ENCODE results near the gene RSAD1.

RSAD1 gene

DNA sequence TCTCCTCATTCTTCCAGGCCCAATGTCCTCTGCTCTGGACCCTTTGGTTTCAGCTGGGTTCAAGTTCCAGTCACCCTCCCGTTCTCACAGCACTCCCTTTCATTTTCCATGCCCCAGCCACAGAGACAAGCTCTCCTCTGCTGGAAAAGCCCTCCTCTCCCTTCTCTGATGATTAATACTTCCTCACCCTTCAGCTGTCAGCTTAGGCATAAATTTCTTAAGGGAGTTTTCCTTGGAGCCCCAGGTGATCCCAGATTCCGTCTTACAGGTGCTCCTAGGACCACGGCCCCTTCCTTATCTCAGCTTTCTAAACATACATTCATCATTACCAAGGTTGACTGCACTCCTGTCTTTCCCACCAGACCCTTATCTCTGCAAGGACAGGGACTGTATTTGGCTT is 20.4 kb upstream of the RSAD1 start:
- no peak for DNase-seq (ENCODE audit: low read depth)

DNA sequence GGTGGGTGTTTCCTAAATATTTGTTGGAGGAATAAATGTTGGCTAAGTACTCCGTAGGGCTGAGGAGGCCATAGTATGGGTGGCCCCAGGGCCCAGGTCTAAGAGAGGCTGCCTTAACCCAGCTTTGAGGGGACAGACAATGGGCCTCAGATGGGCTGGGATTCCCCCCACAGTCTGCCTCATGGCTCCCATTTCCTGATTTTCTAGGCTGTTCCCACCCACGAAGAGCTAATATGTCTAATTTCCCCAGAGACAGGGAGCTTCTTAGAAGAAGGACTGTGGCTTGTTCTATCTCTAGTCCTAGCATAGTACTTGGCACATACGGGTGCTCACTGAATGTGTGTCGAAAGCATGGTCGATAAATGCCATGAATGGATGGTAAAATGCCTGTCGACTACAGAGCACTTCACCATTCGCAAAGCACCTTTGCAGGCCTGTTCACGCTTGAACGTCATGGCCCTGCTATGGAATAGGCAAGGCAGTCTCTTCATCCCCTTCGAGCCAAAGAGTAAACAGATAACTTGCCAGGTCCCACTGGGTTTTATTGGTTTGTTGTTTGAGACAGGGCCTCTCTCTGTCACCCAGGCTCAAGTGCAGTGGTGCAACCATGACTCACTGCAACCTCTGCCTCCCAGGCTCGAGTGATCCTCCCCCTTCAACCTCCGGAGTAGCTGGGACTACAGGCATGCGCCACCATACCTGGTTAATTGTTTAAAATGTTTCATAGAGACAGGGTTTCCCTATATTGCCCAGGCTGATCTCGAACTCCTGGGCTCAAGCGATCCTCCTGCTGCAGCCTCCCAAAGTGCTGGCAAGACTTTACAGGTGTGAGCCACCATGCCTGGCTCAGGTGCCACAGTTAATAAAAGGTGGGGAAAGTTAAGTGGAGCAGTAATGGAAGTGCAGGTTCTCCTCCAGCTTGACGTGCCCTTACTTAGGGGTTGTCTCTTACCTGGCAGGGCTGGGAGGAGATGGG is 19.7 kb upstream of the RSAD1 start:
- DNase-seq (ENCODE audit: low read depth) = no peak

DNA sequence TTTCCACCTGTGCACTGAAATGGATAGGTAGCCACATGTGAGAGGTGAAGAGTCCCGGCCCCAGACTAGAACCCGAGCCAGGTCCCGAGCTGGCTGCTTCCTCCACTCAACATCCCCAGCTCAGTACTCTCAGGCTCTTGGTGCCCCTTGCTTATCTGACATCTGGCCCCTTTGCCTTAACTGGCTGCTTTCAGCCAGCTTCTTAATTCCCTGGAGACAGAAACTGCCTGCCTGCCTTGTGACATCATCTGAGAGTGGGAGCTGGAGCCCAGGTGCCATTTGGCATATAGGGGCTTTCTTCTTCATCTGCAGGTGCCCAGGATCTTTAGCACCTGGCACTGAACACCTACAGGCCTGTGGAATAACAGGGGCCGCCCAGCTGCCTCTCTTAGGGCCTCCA is 18.9 kb upstream of the RSAD1 start:
- DNase-seq (ENCODE audit: low read depth) = no peak

DNA sequence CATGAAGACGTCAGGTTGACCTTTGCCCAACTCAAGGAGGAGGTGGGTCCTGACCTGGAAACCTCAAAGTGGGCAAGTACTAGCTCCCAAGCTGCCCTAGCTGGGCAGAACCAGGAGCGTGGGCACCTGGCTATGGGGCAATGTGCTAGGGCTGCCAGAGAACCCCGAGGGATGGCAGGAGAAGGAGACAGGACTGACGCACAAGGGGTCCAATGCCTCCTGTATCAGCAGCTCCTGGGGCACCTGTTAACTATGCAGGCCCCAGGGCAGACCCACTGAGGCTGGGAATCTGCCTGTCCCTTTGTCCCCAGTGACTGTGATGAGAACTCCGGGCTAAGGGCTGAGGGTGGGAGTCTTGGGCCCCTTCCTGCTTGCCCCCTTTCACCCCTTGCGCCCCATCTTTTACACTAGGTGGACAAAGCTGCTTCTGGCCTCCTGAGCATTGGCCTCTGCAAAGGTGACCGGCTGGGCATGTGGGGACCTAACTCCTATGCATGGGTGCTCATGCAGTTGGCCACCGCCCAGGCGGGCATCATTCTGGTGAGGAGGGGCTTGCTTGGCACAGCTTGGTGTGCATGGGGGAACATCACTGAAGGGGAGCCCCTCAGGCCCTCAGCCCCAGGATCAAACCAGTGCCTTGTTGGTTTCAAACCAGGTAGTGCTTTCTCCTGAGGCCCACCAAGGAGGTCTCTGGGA is 17.7 kb upstream of the RSAD1 start:
- no peak for DNase-seq (ENCODE audit: low read depth)

DNA sequence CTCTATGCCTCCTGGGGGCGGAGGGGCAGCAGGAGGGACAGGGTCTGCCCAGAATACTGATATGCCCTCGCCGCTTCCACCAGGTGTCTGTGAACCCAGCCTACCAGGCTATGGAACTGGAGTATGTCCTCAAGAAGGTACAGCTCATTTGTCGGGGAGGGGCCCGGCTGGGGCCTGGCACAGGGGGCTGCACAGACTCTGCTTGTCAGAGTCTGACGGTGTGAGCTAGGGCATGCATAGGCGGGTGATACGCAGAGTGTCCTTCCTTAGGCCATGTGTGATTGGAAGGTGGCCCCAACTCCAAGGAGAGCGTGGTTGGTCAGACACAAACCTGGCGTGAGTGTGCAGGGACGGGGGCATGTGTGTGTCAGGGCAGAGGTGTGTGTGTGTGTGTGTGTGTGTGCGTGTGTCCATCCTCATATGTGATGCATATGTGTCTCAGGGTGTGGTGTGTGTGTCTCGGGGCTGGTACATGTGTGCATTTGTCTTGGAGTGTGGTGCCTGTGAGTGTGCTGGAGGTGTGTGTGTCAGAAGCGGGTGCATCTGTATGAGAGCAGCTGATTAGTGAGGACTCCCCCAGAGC is 17.0 kb upstream of the RSAD1 start:
- DNase-seq (ENCODE audit: low read depth) = no peak

DNA sequence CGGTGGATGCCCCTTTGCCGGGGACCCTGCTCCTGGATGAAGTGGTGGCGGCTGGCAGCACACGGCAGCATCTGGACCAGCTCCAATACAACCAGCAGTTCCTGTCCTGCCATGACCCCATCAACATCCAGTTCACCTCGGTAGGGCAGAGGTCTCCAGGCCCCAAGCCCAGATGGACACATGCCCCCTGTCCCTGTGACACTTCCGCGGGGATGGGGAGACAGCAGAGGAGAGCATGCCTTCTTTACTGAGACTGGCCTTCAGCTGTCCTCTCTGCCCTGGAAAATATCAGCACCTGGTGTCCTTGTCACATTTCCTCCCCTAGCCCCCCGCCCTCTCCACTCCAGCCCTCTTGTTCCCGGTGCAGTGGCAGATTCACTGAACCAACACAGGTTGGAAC is 16.2 kb upstream of the RSAD1 start:
- DNase-seq (ENCODE audit: low read depth) = no peak

DNA sequence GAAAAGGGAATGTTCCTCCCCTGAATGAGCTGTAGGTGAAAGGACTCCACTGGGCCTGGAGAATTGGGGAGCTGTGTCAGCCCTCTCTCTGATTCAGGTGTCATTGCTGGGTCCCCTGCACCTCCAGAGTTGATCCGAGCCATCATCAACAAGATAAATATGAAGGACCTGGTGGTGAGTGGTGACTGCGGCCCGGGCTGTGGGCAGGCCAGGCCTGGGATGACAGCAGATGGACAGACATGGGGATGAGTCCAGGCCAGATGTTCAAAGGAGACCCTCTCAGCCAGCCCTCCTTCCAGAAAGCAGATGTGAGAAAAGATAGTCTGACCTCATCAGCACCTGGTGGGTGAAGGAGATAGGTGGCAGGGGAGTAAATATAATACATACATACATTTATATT is 14.5 kb upstream of the RSAD1 start:
- DNase-seq (ENCODE audit: low read depth) = no peak

DNA sequence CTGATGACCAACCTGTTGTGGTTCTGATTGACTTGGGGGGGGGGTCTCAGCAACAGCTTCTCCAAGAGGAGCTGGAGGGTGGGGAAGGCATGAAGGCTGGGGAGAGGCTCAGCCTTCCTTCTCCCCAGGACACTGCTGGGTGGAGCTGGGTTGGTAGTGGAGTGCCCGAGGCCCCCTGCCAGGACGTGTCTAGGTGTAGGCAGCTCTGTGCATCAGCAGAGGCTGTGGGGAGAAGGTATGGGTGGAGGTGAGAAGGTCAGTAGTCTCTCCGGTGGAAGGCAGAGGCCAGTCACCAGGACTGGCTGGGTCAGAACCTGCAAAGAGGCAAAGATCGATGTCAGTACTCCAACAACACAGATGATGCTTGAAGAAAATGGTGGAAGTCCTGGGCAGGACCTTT is 13.9 kb upstream of the RSAD1 start:
- no peak for DNase-seq (ENCODE audit: low read depth)

DNA sequence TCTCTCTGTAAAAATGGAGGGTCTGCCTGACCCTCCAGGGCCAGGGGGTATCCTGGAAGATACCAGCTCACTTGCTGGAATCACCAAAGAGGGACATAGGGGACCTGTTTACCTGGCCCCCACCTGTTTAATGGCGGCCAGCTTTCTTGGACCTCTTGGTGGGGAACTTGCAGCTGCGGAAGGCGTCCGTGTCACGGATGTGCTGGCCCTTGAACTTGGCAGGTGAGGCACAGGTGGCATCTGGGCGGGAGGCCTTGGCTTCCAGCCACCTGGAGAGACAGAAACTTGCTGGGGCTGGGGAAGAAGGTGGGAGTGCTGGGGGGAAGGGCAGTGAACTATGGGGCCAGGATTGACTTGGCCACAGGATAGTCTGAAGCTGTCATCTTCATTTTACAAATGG is 13.5 kb upstream of the RSAD1 start:
- no peak for DNase-seq (ENCODE audit: low read depth)

DNA sequence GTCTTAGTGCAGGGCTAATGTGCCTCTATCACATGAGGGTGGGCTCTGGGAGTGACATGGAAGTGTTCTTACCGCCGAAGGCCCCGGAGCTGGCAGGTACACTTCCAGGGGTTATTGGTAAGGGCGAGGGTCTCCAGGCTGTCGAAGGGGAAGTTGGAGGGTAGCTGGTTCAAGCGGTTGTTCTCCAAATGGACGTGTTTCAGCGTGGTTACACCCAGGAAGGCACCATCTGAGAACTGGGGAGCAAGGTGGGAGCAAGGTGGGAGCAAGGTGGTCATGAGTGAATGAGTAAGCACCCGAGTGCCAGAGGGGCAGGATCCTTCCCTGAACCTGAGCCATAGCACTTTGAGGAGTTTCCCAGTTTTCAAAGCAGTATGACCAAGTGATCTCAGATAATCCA is 13.0 kb upstream of the RSAD1 start:
- DNase-seq (ENCODE audit: low read depth) = no peak

DNA sequence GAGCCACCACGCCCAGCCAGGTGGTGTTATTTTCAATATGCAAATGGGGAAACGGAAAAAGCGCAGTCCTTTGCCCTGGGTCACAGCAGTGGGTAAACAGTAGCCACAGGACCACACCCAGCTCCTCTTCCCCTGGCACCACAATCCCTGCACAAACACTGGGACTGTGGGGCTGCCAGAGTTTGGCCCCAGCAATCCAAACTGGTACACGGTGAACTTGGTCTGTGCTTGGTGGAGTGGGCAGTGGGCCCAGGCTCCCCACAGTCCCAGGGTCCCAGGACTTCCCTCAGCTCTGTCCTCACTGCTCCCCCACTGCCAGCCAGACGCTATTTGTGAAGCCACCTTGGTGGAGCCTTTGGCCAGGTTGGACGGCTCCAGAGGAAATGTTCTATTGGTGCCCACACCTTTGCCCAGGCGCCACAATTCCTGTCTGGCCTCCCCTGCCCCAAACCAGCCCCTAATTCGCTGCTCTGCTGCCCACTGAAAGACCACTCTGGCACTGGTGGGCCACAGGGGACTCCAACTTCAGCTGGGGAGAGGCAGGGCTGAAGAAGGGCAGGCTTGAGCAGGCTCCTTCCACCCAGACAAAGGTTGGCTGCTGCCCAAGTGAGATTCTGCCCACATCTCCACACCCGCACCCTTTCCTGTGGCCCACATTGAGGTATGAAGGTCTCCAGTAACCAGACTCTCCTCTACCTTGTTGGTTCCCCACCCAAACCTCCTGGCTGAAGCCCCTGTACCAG is 12.1 kb upstream of the RSAD1 start:
- DNase-seq (ENCODE audit: low read depth) = no peak

DNA sequence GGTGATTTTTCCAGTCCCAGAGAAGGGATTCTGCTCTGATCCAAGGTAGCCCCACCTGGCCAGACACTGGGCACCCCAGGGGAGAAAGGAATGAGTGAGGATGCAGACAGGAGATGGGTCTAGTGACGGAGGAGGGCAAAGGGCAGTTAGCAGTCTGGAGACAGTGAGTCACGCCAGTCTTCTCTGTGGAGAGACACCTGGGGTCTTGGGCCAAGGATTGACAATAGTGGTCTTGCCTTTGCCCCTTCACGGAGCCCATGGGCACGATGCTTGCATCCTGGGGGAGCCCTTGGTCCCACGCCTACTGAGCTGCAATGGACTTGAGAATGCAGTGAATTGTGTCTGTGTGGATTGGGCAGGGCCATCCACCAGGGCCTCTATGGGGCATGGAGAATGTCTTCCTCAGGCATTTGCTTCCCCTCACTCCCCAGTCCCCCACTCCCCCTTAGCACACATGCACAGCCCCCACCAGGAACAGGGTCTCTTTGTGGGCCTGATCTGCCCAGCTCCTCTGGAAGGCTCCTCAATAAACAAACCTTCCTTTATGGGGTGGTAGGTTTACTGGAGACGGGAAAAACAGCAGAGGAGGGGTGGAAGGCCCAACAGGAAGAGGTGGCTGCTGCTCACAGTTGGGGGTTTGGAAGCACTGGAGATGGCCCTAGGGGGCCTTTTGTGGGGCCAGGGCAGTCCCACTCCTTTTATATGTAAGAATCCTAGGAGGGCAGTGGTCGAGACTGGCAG is 11.4 kb upstream of the RSAD1 start:
- no peak for DNase-seq (ENCODE audit: low read depth)

DNA sequence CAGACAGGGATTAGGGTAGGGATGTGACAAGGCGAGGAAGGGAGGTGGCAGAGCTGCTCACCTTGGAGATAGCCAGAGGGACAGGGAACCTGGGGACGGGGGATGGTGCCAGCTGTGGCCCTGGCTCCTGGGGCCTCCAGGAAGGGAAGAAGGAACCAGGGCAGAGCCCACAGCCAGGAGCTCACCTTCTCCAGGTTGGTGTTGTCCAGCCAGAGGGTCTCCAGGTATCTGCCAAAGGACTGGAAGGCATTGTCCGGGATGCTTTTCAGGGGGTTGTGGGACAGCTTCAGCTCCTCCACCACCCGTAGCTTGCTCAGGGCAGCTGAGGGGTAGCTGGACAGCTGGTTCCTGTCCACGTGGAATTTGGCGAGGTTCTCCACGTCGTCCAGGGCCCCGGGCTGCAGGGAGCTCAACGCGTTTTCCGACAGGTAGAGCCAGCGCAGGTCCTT is 10.8 kb upstream of the RSAD1 start:
- no peak for DNase-seq (ENCODE audit: low read depth)

DNA sequence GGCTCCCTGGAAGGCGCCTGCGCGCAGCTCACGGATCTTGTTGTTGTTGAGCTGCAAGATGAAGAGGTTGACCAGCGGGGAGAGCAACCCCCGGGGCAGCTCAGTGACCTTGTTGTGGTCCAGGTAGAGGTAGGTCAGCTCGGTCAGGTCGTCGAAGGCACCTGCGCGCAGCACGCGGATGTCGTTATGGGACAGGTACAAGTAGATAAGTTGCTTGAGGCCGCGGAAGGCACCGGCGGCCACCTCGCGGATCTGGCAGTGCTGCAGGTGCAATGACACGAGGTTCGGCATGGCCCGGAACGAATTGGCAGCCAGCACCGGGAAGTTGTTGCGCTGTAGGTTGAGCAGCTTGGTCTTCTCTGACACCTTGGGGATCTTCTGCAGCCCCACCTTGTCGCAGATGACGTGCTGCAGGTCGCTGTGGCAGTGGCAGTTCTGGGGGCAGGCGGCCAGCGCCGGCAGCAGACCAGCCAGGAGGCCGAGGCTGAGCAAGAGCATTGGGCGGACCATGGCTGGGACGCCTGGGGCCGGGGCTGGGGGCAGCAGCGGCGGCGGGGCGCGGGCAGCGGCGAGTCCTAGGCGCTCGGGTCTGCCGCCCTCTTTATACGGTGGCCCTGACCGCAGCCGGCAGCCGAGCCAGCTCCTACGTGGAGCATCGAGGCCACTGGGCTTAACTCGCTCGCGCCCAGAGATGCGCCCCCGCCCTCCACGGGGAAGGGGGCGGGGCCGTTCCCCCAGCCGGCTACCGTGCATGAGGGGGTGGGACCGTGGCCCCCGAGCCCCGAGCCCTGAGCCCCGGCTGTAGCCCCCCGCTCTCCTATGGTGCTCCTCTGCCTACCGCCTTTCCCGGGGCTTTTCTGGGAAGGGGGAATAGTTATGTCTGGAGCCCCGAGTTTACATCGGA is 10.1 kb upstream of the RSAD1 start, which contains the start of gene CHAD:
CHAD (minus strand) TSS at position 577 of the 904 bp plus-strand sequence; CDS start at position 510, 67 bp downstream.
- no peak for DNase-seq (ENCODE audit: low read depth)

DNA sequence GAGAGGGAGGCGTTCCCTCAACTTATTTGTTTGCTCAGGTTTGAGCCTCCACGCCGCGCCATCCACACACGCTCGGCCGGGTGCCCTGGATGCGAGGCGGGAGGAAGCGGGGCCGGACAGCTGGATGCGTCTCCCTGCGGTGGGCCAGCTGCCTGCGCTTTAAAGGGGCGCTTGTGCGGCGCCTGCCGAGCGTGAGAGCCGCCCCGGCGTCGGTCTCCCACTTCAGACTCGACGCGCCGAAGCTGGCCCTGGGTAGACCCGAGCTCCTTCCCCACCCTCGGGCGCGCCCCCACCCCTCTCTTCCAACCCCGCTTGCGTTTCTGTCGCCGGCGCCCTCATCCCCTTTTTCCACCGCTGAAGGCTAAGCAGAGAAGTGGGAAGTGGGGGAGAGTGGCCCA is 9.5 kb upstream of the RSAD1 start:
- no peak for DNase-seq (ENCODE audit: low read depth)

DNA sequence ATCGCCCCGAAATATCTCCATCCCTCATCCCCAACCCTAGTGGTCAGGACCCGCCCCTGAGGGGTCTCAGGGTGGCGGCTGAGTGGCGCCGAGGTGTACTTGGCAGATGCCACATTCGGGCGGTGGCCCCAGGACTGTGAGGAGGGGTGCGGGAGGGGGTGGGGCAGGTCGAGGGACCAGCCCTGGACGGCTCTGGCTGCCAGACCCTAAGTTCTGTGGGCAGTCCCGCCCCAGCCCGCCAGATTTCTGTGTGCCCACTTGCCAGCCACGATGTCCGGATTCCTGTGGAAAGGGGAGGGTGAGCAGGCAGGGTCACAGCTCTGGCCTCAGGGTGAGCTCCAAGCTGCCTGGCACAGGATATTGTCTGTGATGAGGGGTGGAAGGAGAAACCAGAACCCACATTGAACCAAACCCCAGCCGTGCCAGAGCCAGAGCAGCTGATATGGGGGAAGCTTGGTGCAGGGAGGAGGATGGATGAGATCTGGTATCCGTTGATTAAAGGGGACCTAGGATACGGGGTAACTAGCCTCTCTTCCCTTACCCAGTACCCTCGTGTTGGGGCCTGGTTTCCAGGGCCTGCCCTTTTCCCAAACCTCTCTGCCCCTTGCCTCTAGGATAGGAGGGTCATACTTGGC is 8.9 kb upstream of the RSAD1 start:
- DNase-seq (ENCODE audit: low read depth) = no peak

DNA sequence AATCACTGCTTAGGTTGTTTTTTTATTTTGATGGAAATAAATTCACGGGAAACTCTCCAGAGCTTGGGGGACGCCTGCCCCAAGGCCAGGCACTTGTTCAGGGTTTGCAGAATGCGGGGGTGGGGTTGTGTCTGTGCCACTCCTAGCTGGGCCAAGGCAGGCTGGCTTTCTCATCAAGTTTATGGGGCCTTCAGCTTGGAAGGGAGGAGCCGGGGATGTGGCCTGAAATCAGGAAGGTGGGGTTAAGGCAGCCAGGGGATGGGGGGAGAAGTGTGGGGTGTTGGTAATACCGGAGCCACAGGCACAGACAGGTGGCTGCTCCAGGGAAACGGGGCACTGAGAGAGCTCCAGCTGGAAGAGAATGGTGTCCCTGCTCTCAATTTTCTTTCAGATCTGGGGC is 8.2 kb upstream of the RSAD1 start:
- no peak for DNase-seq (ENCODE audit: low read depth)

DNA sequence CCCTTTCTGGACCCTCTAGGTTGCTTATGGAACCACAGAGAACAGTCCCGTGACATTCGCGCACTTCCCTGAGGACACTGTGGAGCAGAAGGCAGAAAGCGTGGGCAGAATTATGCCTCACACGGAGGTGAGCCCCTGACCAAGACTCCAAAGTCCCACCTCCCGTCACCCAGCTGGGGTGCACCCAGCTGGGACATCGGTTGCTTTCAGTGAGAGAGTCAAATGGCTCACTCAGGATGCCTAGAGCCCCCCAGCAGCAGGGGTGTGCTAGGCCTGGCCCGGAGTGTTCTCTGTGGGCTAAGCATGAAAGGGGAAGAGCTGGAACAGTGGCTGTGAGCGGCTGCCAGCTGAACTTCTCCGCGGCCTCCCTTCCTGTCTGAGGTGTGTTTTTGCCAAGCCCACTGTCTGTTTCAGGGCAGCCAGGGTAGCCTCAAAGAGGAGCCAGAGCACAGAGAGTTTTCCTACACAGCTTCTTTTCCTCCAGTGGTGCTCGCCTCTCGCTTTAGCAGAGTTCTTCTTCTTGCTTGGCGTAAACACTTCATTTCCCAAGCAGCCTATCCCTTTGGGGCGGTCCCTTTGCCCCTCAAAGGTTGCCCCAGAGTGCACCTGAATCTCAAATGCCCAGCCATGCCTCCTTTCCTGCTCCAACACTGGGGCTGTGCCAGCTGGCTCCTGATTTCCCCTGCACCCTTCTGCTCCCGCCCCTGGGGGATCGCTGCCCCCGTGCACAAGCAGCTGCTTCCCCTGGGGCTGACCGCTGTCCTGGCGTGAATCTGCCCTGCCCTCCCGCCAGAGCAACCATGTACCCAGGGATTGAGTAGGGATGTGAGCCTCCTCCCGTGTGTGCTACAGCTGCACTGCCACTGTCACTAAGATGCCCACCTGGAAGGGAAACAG is 7.4 kb upstream of the RSAD1 start:
- DNase-seq (ENCODE audit: low read depth) = no peak

DNA sequence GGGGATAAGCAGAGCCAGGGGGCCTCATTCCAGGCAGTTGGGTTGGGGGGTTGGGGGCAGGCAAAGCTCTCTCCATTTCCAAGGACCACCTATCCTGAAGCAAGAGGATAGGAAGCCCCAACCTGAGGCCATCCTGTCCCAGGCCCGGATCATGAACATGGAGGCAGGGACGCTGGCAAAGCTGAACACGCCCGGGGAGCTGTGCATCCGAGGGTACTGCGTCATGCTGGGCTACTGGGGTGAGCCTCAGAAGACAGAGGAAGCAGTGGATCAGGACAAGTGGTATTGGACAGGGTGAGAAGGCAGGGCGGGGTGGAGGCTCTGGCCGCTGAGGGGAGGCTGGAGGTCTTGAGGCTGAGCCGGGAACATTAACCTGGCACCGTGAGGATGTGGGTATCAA is 6.4 kb upstream of the RSAD1 start:
- DNase-seq (ENCODE audit: low read depth) = no peak
